ENCODE results near the gene VRK2.
"Not testable (repeated sequence)": the region's sequence is repeated elsewhere in the genome, so short reads cannot be mapped to it uniquely, and the experiment has no call there.

VRK2 gene

GRCh38 chr2:58137856-58138255 is 91.2 kb downstream of the VRK2 start:
- Mint-ChIP-seq H3K9me3 (no peaks in the 10 kb centered on the region), H3K27me3 (no peaks in the 10 kb centered on the region), H3K4me3 (no peak overlapping the region), H3K4me1 (no peaks in the 10 kb centered on the region), H3K27ac (no peak overlapping the region), H3K36me3 (peaks cover 22% of the 10 kb centered on the region)
- ATAC-seq (ENCODE audit: low read depth) (no peak), DNase-seq (ENCODE audit: low spot score in 2 of 2) (no peak)

- ATAC-seq (ENCODE audit: low read depth), result no peak
- H3K9me3 Mint-ChIP-seq, result no peaks in the 10 kb centered on the region
- no peaks in the 10 kb centered on the region for H3K27me3 Mint-ChIP-seq
- DNase-seq (ENCODE audit: low spot score in 2 of 2), result no peak
- no peaks in the 10 kb centered on the region for H3K4me1 Mint-ChIP-seq
- H3K36me3 Mint-ChIP-seq, result peaks cover 23% of the 10 kb centered on the region
- H3K4me3 Mint-ChIP-seq, result no peak overlapping the region
- no peak overlapping the region for H3K27ac Mint-ChIP-seq
Measured at GRCh38 chr2:58138396-58139030, 91.9 kb downstream of the VRK2 start.

GRCh38 chr2:58140508-58141072 is 94.0 kb downstream of the VRK2 start:
- H3K27me3 Mint-ChIP-seq, result no peaks in the 10 kb centered on the region
- ATAC-seq (ENCODE audit: low read depth) (no peak), DNase-seq (ENCODE audit: low spot score in 2 of 2) (no peak)
- no peaks in the 10 kb centered on the region for H3K4me1 Mint-ChIP-seq
- H3K9me3 Mint-ChIP-seq, result no peaks in the 10 kb centered on the region
- H3K27ac Mint-ChIP-seq, result no peak overlapping the region
- peaks cover 20% of the 10 kb centered on the region for H3K36me3 Mint-ChIP-seq
- H3K4me3 Mint-ChIP-seq, result no peak overlapping the region

- H3K4me3 Mint-ChIP-seq, H3K9me3 Mint-ChIP-seq: not testable (repeated sequence)
- peaks cover 28% of the 10 kb centered on the region for H3K36me3 Mint-ChIP-seq
Measured at GRCh38 chr2:58145769-58146168, 99.2 kb downstream of the VRK2 start.

GRCh38 chr2:58146707-58147106 is 100.1 kb downstream of the VRK2 start:
- Mint-ChIP-seq H3K4me3 (no peak overlapping the region), H3K27me3 (no peaks in the 10 kb centered on the region), H3K9me3 (no peaks in the 10 kb centered on the region), H3K4me1 (peaks cover 2% of the 10 kb centered on the region), H3K36me3 (peaks cover 28% of the 10 kb centered on the region), H3K27ac (no peak overlapping the region)
- ATAC-seq (ENCODE audit: low read depth) (no peak), DNase-seq (ENCODE audit: low spot score in 2 of 2) (no peak)

More at GRCh38 chr2:58145769-58146168, 99.2 kb downstream of the VRK2 start:
- not testable (repeated sequence) for ATAC-seq (ENCODE audit: low read depth); H3K27ac Mint-ChIP-seq; H3K4me1 Mint-ChIP-seq; DNase-seq (ENCODE audit: low spot score in 2 of 2); H3K27me3 Mint-ChIP-seq

- ATAC-seq (ENCODE audit: low read depth), result no peak
- no peaks in the 10 kb centered on the region for H3K4me1 Mint-ChIP-seq
- H3K4me3 Mint-ChIP-seq, result no peak overlapping the region
- no peak overlapping the region for H3K27ac Mint-ChIP-seq
- H3K9me3 Mint-ChIP-seq, result peaks cover 2% of the 10 kb centered on the region
- H3K27me3 Mint-ChIP-seq, result no peaks in the 10 kb centered on the region
- peaks cover 45% of the 10 kb centered on the region for H3K36me3 Mint-ChIP-seq
- no peak for DNase-seq (ENCODE audit: low spot score in 2 of 2)
Measured at GRCh38 chr2:58155160-58155778, 108.7 kb downstream of the VRK2 start.

- no peak for ATAC-seq (ENCODE audit: low read depth)
- DNase-seq (ENCODE audit: low spot score in 2 of 2), result no peak
- no peak overlapping the region for H3K4me3 Mint-ChIP-seq
- H3K27me3 Mint-ChIP-seq, result no peaks in the 10 kb centered on the region
- H3K27ac Mint-ChIP-seq, result peak overlapping the region; percentile 39
- H3K9me3 Mint-ChIP-seq, result peaks cover 2% of the 10 kb centered on the region
- H3K4me1 Mint-ChIP-seq, result no peaks in the 10 kb centered on the region
- peaks cover 49% of the 10 kb centered on the region for H3K36me3 Mint-ChIP-seq
Measured at GRCh38 chr2:58156780-58157179, 110.2 kb downstream of the VRK2 start.

GRCh38 chr2:58157754-58158153 is 111.1 kb downstream of the VRK2 start:
- ATAC-seq (ENCODE audit: low read depth) (no peak), DNase-seq (ENCODE audit: low spot score in 2 of 2) (no peak)
- H3K27ac Mint-ChIP-seq, result peak overlapping the region; percentile 62
- H3K36me3 Mint-ChIP-seq, result peaks cover 47% of the 10 kb centered on the region
- H3K4me1 Mint-ChIP-seq, result no peaks in the 10 kb centered on the region
- H3K9me3 Mint-ChIP-seq, result peaks cover 2% of the 10 kb centered on the region
- no peaks in the 10 kb centered on the region for H3K27me3 Mint-ChIP-seq
- H3K4me3 Mint-ChIP-seq, result no peak overlapping the region

DNA sequence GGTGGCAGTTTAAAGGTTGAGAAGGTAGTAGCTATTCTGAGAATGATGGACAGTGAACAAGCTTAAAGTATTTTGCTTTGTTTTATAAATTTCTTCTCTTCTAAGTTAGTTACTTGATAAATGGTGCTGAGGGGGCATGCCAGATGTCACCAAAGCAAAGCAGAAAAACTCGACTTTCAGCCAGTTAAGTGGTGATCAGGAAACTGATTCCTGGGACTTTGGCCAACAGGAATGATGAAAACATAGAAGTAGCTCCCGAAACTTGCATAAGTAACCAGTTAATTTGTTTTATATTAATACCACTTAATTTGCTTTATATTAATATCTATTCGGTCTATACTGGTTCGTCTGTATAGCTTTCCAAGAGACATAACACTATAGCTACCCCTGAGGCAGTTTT is 111.9 kb downstream of the VRK2 start:
- Mint-ChIP-seq H3K4me1 (no peaks in the 10 kb centered on the region), H3K9me3 (peaks cover 2% of the 10 kb centered on the region), H3K27ac (no peak overlapping the region), H3K27me3 (no peaks in the 10 kb centered on the region), H3K36me3 (peaks cover 43% of the 10 kb centered on the region), H3K4me3 (no peak overlapping the region)
- ATAC-seq (ENCODE audit: low read depth), result no peak
- no peak for DNase-seq (ENCODE audit: low spot score in 2 of 2)

DNA sequence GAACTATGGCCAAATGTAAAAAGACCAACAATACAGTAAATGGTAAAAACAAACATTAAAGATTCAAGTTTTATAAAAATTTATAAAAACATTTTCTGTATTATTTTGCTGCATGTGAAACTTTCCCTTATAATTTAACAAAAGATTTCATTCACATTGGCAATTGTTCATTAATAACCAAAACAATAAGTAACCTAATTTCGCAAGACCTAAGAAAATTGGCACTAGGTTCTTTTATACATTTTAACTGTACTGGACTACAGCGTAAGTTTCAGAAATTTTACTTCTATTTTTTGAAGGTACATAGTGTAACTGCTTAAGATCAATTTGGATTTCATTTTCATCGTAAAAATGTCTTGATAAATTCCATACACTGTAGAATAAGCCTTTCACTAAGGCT is 117.3 kb downstream of the VRK2 start:
- Mint-ChIP-seq H3K27ac (no peak overlapping the region), H3K4me3 (no peak overlapping the region), H3K27me3 (no peaks in the 10 kb centered on the region), H3K9me3 (no peaks in the 10 kb centered on the region), H3K36me3 (peaks cover 16% of the 10 kb centered on the region), H3K4me1 (no peaks in the 10 kb centered on the region)
- ATAC-seq (ENCODE audit: low read depth) (no peak), DNase-seq (ENCODE audit: low spot score in 2 of 2) (no peak)

- not testable (repeated sequence) for H3K27me3 Mint-ChIP-seq; H3K4me1 Mint-ChIP-seq; H3K27ac Mint-ChIP-seq; H3K4me3 Mint-ChIP-seq; ATAC-seq (ENCODE audit: low read depth); DNase-seq (ENCODE audit: low spot score in 2 of 2)
- peaks cover 33% of the 10 kb centered on the region for H3K36me3 Mint-ChIP-seq
- H3K9me3 Mint-ChIP-seq, result peaks cover 10% of the 10 kb centered on the region
Measured at GRCh38 chr2:58168130-58168529, 121.5 kb downstream of the VRK2 start.

DNA sequence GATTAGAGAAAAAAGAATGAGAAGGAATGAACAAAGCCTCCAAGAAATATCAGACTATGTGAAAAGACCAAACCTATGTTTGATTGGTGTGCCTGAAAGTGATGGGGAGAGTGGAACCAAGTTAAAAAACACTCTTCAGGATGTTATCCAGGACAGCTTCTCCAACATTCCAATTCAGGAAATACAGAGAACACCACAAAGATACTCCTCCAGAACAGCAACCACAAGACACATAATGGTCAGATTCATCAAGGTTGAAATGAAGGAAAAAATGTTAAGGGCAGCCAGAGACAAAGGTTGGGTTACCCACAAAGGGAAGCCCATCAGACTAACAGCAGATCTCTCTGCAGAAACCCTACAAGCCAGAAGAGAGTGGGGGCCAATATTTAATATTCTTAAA is 123.2 kb downstream of the VRK2 start:
- H3K27ac Mint-ChIP-seq; H3K27me3 Mint-ChIP-seq; DNase-seq (ENCODE audit: low spot score in 2 of 2); H3K4me3 Mint-ChIP-seq; ATAC-seq (ENCODE audit: low read depth); H3K4me1 Mint-ChIP-seq: not testable (repeated sequence)
- Mint-ChIP-seq H3K9me3 (peaks cover 16% of the 10 kb centered on the region), H3K36me3 (peaks cover 45% of the 10 kb centered on the region)

DNA sequence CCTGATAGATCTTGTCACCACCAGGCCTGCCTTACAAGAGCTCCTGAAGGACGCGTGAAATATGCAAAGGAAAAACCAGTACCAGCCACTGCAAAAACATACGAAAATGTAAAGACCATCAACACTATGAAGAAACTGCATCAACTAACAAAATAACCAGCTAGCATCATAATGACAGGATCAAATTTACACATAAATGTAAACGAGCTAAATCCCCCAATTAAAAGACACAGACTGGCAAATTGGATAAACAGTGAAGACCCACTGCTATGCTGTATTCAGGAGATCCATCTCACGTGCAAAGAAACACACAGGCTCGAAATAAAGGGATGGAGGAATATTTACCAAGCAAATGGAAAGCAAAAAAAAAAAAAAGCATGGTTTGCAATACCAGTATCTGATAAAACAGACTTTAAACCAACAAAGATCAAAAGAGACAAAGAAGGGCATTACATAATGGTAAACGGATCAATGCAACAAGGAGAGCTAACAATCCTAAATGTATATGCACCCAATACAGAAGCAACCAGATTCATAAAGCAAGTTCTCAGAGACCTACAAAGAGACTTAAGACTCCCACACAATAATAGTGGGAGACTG is 123.8 kb downstream of the VRK2 start:
- ATAC-seq (ENCODE audit: low read depth); H3K4me1 Mint-ChIP-seq; H3K4me3 Mint-ChIP-seq; H3K27ac Mint-ChIP-seq; H3K27me3 Mint-ChIP-seq; DNase-seq (ENCODE audit: low spot score in 2 of 2): not testable (repeated sequence)
- peaks cover 45% of the 10 kb centered on the region for H3K36me3 Mint-ChIP-seq
- H3K9me3 Mint-ChIP-seq, result peaks cover 16% of the 10 kb centered on the region

DNA sequence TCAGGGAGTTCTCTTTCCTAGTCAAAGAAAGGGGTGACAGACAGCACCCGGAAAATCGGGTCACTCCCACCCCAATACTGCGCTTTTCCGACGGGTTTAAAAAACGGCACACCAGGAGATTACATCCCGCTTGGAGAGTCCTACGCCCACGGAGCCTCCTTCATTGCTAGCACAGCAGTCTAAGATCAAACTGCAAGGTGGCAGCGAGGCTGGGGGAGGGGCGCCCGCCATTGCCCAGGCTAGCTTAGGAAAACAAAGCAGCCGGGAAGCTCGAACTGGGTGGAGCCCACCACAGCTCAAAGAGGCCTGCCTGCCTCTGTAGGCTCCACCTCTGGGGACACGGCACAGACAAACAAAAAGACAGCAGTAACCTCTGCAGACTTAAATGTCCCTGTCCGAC is 125.2 kb downstream of the VRK2 start:
- not testable (repeated sequence) for H3K4me3 Mint-ChIP-seq, H3K27ac Mint-ChIP-seq
- peaks cover 48% of the 10 kb centered on the region for H3K36me3 Mint-ChIP-seq

More for the DNA sequence above, 125.2 kb downstream of the VRK2 start:
- H3K9me3 Mint-ChIP-seq, result peaks cover 16% of the 10 kb centered on the region
- H3K27me3 Mint-ChIP-seq; DNase-seq (ENCODE audit: low spot score in 2 of 2); H3K4me1 Mint-ChIP-seq; ATAC-seq (ENCODE audit: low read depth): not testable (repeated sequence)
